Left cardiac atrium (tissue), 4 donors: ENCODE data around the gene PPIL6. TPM values are rescaled to one million over a fixed set of nuclear protein-coding genes. Genes with fewer than 3 reads are reported as not detected.
A peak's percentile ranks its signal among the peaks of the same experiment; 100 is the strongest.

Experiments used
- ATAC-seq, 2 donors: fragments of 200-7000 bp; cut with Tn5 transposase; one replicate each; pipeline ENCODE4 v1.9.1; 2020; ENCODE audit warnings: mild to moderate bottlenecking in 2 of 2, moderate library complexity in 2 of 2
- DNase-seq: peaks from one replicate; pipeline ENCODE4 v3.0.0-alpha.2; 2020
- intact Hi-C, 2 donors: fragments of 100-400 bp; cut with DNase I; formaldehyde crosslinking; loops; one replicate each; pipeline versions ENCODE4 v1.14.1 to v1.15.1; 2022 to 2023
- total RNA-seq, 2 donors: library from RNA; stranded (reverse); fragmentation: NEBNext Ultra II Directional; extraction: Animal tissue kit (Norgen Biotek cat#: 25700); gene quantifications; one replicate each; pipeline ENCODE4 v1.2.1, GENCODE V29; 2021
- donor health status: DM: no; HTN: yes; CAD: no.
- donor health status: DM: no; HTN: yes; CAD: no; lungs with severe emphysema.
- donor health status: DM: yes; HTN: yes; CAD: no.
- donor health status: Dilated cardiomyopathy.

Gene PPIL6
- total RNA-seq, 2 donors from 2014 or later: 3.0 to 3.5 TPM

DNA sequence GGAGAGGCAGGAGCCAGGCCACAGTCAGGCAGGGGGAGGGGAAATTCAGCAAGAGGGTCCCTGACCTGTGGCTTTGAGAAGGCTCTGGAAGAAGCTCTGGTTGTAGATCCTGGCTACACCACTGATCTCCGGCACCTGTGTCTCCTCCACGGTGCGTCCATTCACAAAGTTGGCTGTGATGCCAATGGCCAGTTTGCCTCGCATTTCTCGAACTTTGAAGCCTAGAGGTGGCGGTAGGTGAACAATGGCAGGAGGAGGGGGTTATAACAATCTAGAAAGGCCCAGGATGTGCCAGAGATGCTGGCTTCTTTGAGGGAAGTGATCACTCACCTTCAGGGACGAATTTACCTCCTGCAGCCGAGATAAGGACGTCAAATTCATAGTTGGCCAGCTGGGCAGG is 11.8 kb upstream of the PPIL6 start:
- DNase-seq: no peak
- no peak for ATAC-seq
- intact Hi-C loops: no loop called here

DNA sequence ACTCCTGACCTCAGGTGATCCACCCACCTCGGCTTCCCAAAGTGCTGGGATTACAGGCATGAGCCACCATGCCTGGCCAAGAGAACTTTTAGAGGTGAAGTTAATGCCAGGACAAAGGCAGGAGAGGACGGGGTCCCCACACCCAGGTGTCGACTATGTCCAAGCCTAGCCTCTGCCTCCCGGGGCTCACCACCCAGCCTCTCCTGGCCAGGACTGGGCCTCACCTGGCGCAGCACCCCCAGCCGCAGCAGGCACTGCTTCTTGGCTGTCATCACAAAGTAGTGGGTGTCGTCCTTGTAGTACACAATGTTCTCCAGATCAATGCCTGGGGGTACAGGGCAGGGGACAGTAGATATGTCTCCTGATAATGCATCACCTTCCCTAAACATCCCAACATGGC is 10.9 kb upstream of the PPIL6 start:
- intact Hi-C loops: no loop called here
- ATAC-seq (no peak), DNase-seq (no peak)

DNA sequence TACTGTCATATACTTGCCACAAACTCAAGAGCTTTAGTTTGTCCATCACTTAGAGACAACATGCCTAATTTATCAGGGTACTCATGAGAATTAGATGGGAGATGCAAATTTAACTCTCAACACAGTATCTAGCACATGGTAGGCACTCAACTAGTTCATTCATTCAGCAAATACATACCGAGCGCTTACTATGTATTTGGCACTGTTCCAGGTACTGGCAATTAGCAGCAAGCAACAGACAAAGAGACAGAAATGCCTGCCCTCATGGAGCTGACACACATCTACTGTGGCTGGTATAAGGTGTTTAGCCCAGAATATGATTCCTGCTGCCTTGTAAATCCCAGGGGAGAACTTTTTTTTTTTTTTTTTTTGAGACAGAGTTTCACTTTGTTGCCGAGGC is 10.4 kb upstream of the PPIL6 start:
- ATAC-seq (no peak), DNase-seq (no peak)
- intact Hi-C loops: no loop called here

DNA sequence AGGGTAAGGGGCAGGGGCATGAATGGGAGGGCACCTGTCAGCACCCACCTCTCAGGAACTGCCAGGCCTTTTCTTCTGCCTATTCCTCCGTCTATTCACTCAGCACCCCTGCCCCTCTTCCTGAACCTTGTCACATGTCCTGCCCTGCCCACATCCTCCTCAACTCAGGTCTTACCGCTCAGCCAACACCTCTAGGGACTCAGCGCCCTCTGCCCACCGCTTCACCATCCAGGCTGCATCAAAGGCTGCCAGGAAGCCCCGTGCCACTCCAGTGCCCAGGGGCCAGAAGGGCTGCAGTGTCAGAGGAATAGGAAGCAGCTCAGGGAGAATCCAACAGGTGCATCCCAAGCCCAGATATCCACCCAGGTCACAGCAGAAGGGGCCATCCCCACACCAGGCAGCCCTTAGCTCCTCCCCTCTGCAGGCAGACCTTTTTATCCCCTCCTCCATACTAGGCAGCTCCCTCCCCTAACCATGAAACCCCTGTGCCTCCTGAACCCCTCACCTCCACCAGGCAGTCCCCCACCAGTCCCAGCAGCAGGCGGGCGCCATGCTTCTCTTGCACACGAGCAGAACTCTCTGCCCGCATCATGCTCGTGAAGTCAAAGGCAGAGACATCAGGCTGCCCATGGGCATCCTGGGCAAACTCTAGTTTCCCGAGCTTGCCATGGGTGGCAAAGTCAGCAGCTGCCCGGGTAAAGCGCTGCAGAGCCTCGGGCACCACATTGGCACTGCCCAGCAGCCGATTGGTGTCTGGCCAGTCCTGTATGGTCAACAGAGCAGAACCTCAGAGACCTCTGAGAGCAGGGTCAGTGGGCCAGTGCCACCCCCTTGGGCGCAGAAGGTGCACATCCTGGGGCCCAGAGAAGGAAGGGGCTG is 9.6 kb upstream of the PPIL6 start:
- intact Hi-C loops: no loop called here
- peak in 1 of 2 donors; percentile 16 for ATAC-seq
- no peak for DNase-seq

DNA sequence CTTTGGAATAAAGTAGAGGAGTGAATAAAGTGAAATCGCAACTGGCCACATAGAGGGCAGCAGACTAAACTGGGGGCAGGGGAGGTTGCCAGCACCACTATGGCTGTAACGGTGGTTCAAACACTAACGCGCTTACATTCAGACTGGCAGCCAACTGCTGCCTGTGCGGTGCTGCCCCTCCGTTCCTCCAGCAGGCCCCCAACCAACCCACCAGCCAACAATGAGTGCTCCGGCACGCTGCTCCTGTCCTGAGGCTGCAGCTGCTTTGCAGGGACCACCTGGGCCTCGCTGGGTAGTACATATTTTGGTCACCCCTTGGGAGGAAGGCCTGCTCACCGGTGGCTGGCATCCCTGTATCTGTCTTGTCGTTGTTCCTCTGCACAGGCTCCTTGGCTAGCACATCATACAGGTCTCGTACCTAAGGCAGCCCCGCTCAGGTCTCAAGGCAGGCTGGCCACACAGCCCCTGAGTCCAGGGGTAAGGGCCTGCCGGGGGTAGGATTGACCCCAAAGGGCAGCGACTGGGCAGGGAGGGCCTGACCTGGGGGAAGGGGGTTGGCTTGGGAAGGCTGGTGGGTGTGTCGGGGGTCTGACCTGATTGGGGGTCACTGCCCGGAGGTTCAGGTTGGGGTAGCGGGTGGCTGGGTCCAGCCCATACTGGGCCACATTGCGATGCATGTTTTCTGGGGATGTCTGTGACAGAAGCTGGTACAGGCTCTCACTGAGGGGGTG is 8.8 kb upstream of the PPIL6 start:
- intact Hi-C loops: no loop called here
- ATAC-seq: no peak
- no peak for DNase-seq

DNA sequence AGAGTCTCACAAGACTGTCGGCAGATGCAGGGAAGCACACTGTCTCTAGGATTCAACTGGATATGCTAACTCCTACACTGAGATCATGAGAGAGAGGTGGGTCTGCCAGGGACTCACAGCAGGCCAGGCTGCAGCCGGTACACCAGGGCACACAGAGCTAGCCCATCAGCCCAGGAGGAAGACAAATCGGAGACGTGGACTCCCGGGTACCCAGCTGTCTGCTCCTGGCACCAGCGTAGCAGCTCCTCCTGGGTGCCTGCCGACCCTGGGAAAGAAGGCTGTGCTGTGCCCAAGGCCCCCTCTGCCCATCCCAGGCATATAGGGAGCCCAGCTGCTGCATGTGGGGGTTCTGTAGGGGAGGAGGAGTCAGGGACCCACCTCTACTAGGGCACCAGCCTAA is 8.2 kb upstream of the PPIL6 start:
- DNase-seq: no peak
- ATAC-seq: no peak
- intact Hi-C loops: no loop called here

DNA sequence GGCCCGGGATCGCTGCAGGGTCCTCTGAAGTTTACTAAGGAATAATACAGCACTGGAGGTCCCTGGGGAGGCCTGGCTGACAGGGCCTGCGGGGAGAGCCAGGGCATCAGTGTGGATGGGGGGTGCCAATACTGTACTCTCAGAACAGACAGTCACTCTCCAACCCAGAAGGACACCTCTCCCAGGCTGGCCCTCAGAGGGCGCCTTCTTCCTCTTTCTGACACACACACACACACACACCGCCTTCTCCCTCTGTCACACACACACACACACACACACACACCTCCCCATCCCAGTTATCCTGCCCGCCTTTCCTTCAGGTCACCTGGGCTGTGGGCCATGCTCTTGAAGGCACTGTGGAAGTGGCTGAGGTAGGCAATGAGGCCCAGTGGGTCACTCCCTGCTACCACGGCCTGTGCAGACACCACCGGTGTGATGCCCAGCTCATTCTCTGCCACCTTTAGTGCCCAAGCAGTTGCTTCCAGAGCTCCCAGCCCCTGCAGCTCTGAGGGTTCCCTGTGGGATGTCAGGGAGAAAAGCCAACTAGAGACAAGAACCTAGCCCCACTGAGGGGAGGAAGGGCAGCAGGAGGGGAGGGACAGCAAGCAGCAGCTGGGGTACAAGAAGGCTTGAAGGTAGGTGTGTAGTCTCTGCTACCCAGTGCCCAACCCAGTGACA is 7.6 kb upstream of the PPIL6 start:
- ATAC-seq (no peak), DNase-seq (no peak)
- intact Hi-C loops: no loop called here

DNA sequence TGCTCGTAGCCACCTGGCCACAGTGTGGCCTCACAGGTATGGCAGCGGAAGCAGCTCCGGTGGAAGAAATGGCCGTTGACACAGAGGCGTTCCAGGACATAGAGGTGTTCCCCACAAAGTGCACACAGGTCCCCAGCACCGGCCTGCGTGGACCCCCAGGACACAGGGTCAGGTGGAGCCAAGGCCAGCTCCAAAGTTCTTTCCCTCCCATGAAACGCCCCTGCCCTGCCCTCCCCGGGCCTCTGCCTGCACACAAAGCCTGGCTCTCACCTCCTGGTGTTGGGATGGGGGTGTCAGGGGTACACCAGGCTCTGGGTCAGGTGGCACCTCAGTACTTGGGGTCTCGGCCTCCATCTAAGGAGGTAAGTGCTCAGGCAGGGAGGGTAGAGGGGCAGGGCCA is 6.7 kb upstream of the PPIL6 start:
- DNase-seq: no peak
- ATAC-seq: no peak
- intact Hi-C loops: no loop called here

DNA sequence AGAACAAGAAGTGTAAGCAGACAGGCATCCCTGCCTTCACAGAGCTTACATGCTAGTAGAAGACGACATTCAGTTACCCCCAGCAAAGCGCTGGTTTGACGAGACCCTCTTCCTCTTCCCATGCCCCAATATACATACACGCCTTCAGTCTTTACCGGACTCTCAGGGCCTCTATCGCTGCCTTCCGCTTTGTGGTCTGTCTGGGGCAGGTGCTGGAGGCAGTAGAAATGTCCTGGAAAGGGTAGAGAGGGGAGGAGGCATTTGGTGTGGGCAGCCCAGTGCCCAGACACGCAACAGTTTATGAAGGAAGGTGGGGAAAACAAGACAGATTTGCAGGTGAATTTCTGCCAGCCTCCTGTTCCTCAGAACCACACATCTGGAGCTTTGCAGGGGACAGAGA is 6.1 kb upstream of the PPIL6 start:
- ATAC-seq (no peak), DNase-seq (no peak)
- intact Hi-C loops: no loop called here

DNA sequence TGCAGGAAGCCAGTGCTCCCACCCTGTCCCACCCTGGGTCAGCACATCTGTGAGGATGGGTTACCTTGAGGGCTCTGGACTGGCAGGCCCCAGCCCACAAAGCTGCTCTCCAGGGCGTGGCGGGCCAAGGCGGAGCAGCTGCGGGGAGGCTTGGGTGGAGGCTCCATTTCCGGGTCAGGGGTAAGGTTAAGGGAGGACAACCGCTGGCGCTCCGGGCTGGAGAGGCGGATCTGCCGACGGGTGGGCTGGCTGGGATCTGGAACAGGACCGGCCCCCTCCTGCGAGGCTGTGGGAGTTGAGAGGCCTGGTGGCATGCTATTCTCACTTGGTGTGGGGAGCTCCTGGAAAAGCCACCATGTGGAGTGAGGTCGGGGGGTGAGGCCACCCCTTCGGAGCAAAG is 5.6 kb upstream of the PPIL6 start:
- ATAC-seq (no peak), DNase-seq (no peak)
- intact Hi-C loops: no loop called here

DNA sequence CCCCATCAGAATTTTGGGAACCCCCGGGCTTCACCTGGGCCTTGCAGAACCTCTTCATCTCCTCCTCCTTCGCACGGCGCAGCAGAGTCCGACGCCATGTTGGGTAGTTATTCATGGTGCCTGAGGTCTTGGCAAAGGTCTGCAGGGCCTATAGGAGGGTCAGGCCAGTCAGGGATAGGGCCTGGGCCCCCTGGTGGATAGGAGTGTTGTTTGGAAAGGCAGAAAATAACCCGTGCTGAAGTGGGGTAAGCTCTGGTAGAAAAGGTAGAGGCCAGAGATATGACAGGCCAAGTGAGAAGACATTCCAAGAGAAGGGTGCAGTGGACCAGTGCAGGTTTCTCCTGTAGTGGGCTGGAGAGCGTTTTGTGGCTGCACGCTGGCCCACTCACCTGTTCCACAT is 5.0 kb upstream of the PPIL6 start:
- DNase-seq: no peak
- ATAC-seq: no peak
- intact Hi-C loops: no loop called here

DNA sequence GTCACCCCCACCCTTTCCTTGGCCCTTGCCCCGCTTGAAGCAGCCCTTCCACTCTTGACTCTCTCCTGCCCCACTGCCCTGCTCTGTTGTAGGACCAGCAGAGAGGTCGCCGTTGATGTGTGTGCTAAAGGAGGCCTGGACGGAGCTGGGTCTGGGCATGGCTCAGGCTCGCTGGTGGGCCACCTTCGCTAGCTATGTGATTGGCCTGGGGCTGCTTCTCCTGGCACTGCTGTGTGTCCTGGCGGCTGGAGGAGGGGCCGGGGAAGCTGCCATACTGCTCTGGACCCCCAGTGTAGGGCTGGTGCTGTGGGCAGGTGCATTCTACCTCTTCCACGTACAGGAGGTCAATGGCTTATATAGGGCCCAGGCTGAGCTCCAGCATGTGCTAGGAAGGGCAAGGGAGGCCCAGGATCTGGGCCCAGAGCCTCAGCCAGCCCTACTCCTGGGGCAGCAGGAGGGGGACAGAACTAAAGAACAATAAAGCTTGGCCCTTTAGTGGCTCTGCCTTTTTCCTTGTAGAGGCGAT is 3.1 kb upstream of the PPIL6 start:
- intact Hi-C loops: no loop called here

DNA sequence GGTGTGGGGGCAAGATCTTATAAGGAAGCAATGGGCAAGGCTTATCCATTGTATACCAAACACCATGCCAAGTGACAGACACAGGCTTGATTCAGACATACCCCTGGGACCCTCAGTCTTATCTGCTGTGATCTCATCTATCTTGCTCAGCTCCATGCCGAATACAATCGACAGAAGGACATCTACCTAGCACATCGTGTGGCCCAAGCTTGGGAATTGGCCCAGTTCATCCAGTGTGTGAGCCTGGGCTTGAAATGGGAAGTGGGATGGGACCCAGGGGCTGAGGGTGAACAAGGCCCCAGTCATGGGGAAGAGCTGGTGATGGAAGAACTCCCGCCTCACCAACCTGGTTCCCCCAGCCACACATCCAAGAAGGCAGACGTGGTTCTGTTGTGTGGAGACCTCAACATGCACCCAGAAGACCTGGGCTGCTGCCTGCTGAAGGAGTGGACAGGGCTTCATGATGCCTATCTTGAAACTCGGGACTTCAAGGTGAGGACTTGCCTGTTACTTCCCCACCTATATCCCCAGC is 2.0 kb upstream of the PPIL6 start:
- DNase-seq (no peak), ATAC-seq (no peak)
- intact Hi-C loops: no loop called here

More for the DNA sequence above, 3.1 kb upstream of the PPIL6 start:
- ATAC-seq: no peak
- no peak for DNase-seq

DNA sequence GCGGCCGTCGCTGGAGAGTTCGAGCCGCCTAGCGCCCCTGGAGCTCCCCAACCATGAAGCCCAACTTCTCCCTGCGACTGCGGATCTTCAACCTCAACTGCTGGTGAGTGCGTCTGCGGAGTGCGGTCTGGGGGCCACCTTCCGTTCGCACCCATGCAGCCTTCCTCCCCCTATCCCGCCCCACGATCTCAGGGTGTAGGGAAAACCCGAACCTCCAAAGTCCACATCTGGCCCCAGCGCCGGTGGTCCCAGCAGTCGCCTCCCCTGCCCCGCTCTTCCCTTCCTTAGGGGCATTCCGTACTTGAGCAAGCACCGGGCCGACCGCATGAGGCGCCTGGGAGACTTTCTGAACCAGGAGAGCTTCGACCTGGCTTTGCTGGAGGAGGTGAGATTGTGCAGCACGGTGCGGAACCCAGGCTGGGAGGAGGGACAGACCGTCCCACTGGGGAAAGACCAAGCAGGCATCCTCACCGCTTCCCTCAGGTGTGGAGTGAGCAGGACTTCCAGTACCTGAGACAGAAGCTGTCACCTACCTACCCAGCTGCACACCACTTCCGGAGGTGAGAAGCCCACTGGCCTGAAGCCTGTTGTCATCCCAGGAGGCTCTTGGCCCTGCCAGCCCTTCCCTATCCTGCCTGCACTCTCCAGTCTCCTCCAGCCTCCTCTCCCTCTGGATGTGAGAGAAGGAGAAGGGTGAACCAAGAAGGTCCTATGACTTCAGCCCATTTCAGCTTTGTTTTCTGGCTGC is 815 bp upstream of the PPIL6 start:
- ATAC-seq (peak; percentile 35 to 53), DNase-seq (peak; percentile 60)
- intact Hi-C loops: no loop called here

DNA sequence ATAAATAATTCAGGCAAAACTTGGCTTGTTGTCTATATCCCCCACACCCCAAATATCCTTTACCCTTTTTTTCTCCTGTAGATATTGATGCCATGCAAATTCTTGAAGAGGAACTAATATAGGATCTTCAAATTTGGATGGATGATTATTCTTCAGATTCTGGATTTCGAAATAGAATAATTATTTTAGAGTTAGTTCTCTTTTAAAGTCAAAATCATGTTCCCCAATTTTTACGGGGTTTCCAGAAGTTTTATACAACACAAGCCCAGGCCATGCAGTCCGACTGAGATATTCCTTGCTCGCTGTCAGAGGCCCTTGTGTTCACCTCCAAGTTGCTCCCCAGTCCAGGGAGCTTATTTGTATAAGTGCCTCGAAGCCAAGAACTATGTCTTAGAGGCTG is 4.4 kb downstream of the PPIL6 start:
- DNase-seq (no peak), ATAC-seq (no peak)
- intact Hi-C loops: loop anchor here in 1 of 2 donors (5.0 kb wide), 1 partner anchor 49 kb away; no protein-coding TSS in a partner anchor

DNA sequence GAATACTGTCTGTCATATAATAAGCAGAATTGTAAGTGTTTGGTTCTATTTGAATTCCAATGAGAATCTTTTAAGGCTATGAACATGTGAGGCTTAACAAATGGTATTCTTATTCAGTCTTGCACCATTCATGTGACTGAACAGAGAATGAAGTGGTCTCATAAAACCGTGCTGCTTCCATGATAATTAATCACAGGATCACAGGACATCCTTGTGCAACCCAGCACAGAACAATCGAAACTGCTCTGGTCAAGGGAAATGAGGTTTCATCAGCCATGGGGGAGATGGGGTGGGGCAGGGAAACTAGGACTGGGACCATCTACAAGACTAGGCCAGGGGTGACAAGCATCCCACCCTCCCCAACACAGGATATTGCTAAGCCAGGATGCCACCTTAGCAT is 6.0 kb downstream of the PPIL6 start:
- ATAC-seq (no peak), DNase-seq (no peak)
- intact Hi-C loops: no loop called here

DNA sequence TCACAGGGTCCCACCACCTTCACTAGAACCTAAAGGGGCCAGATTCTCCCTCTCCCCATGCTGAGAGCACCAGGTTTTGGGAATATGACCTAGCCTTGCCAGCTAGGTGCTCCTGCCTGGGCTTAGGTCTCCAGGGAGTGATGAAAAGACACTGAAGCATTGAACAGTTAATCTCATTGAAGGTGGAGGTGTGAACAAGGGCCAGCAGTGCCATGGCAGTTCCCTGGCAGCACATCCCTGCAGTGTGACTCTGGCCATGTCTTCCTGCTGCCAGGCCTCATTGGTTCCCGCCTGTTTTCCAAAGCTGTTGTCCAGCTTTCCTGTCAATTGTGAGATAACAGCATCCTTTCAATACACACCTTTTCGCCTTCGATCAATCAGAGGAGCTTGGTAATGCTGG is 10.9 kb downstream of the PPIL6 start:
- intact Hi-C loops: no loop called here
- ATAC-seq (no peak), DNase-seq (no peak)

DNA sequence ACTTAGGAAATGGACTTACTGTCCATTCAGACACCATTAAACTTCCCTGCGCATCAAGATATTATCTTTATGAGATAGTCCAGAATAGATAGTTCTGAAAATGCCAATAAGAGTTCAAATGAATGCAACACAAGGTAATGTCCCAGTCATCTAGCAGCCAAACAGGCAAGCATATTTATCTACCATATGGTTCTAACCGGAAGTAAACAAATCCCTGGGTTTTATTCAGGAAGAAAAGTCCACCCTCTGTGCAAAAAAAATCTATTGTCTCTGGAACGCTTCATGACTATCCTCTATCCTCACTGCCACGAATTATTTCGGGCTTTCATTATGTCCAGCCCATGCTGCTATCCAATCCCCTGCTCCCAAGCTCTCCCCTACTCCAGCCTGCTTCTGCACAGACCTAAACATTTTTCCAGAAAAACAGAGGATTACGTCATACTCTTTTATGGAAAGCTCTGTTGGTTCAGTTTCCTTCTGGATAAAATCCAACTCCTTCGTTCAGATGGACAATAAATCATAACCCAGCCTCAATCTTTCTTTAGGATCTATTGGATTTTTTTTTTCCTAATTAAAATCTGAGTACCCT is 11.4 kb downstream of the PPIL6 start:
- no peak for DNase-seq
- intact Hi-C loops: no loop called here
- ATAC-seq: peak in 1 of 2 donors; percentile 75

DNA sequence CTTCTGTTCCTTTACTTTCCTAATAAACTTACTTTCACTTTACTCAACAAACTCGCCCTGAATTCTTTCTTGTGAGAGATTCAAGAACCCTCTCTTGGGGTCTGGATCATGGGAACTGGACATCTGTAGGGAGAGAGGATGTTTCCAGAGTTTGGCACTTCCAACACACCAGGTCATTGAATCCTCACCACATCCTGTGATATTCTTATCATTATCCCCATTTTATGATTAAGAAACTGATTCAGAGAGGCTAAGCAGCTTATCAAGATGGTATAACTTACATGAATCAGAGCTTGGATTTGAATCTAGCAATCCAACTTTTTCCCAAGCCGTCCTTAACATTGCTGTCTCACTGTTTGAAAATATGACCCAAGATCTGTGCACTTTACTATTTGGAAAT is 15.5 kb downstream of the PPIL6 start:
- intact Hi-C loops: no loop called here
- no peak for ATAC-seq
- no peak for DNase-seq
